ENCODE measurements around the gene VWA5B2.

Gene VWA5B2

GRCh38 chr3:184200825-184201224 is 28.6 kb upstream of the VWA5B2 start:
- no peaks in the 10 kb centered on the region for H3K36me3 Mint-ChIP-seq
- H3K27ac Mint-ChIP-seq: no peak overlapping the region
- H3K4me3 Mint-ChIP-seq: no peak overlapping the region
- H3K9me3 Mint-ChIP-seq (ENCODE audit: low read depth): no peaks in the 10 kb centered on the region
- H3K27me3 Mint-ChIP-seq: peaks cover 2% of the 10 kb centered on the region
- H3K4me1 Mint-ChIP-seq (ENCODE audit: low read depth): no peaks in the 10 kb centered on the region

- Mint-ChIP-seq H3K4me1 (ENCODE audit: low read depth) (no peaks in the 10 kb centered on the region), H3K4me3 (no peak overlapping the region), H3K9me3 (ENCODE audit: low read depth) (no peaks in the 10 kb centered on the region), H3K36me3 (no peaks in the 10 kb centered on the region), H3K27ac (no peak overlapping the region), H3K27me3 (peaks cover 9% of the 10 kb centered on the region)
Measured at GRCh38 chr3:184203526-184203925, 25.9 kb upstream of the VWA5B2 start.

GRCh38 chr3:184209146-184209923 is 20.1 kb upstream of the VWA5B2 start:
- no peak overlapping the region for H3K4me3 Mint-ChIP-seq
- H3K27me3 Mint-ChIP-seq: peaks cover 9% of the 10 kb centered on the region
- no peaks in the 10 kb centered on the region for H3K36me3 Mint-ChIP-seq
- H3K9me3 Mint-ChIP-seq (ENCODE audit: low read depth): no peaks in the 10 kb centered on the region
- no peaks in the 10 kb centered on the region for H3K4me1 Mint-ChIP-seq (ENCODE audit: low read depth)
- no peak overlapping the region for H3K27ac Mint-ChIP-seq

GRCh38 chr3:184211297-184211696 is 18.1 kb upstream of the VWA5B2 start:
- no peaks in the 10 kb centered on the region for H3K9me3 Mint-ChIP-seq (ENCODE audit: low read depth)
- no peaks in the 10 kb centered on the region for H3K36me3 Mint-ChIP-seq
- H3K27me3 Mint-ChIP-seq: peaks cover 13% of the 10 kb centered on the region
- no peak overlapping the region for H3K27ac Mint-ChIP-seq
- no peak overlapping the region for H3K4me3 Mint-ChIP-seq
- H3K4me1 Mint-ChIP-seq (ENCODE audit: low read depth): no peaks in the 10 kb centered on the region

GRCh38 chr3:184211718-184212117 is 17.7 kb upstream of the VWA5B2 start:
- no peaks in the 10 kb centered on the region for H3K9me3 Mint-ChIP-seq (ENCODE audit: low read depth)
- no peaks in the 10 kb centered on the region for H3K4me1 Mint-ChIP-seq (ENCODE audit: low read depth)
- H3K27me3 Mint-ChIP-seq: peaks cover 10% of the 10 kb centered on the region
- H3K27ac Mint-ChIP-seq: no peak overlapping the region
- H3K36me3 Mint-ChIP-seq: no peaks in the 10 kb centered on the region
- H3K4me3 Mint-ChIP-seq: no peak overlapping the region

- Mint-ChIP-seq H3K4me1 (ENCODE audit: low read depth) (no peaks in the 10 kb centered on the region), H3K27ac (no peak overlapping the region), H3K27me3 (peaks cover 9% of the 10 kb centered on the region), H3K36me3 (no peaks in the 10 kb centered on the region), H3K9me3 (ENCODE audit: low read depth) (no peaks in the 10 kb centered on the region), H3K4me3 (no peak overlapping the region)
Measured at GRCh38 chr3:184218814-184219213, 10.6 kb upstream of the VWA5B2 start.

- H3K36me3 Mint-ChIP-seq: no peaks in the 10 kb centered on the region
- no peak overlapping the region for H3K27ac Mint-ChIP-seq
- H3K27me3 Mint-ChIP-seq: peaks cover 13% of the 10 kb centered on the region
- no peaks in the 10 kb centered on the region for H3K4me1 Mint-ChIP-seq (ENCODE audit: low read depth)
- no peak overlapping the region for H3K4me3 Mint-ChIP-seq
- no peaks in the 10 kb centered on the region for H3K9me3 Mint-ChIP-seq (ENCODE audit: low read depth)
Measured at GRCh38 chr3:184222521-184222920, 6.9 kb upstream of the VWA5B2 start.

GRCh38 chr3:184223946-184224345 is 5.4 kb upstream of the VWA5B2 start:
- Mint-ChIP-seq H3K4me1 (ENCODE audit: low read depth) (peaks cover 3% of the 10 kb centered on the region), H3K9me3 (ENCODE audit: low read depth) (no peaks in the 10 kb centered on the region), H3K27ac (no peak overlapping the region), H3K4me3 (no peak overlapping the region), H3K27me3 (peaks cover 15% of the 10 kb centered on the region), H3K36me3 (no peaks in the 10 kb centered on the region)

- Mint-ChIP-seq H3K4me1 (ENCODE audit: low read depth) (peaks cover 11% of the 10 kb centered on the region), H3K4me3 (no peak overlapping the region), H3K36me3 (no peaks in the 10 kb centered on the region), H3K27ac (peak overlapping the region; percentile 71), H3K27me3 (peaks cover 24% of the 10 kb centered on the region), H3K9me3 (ENCODE audit: low read depth) (no peaks in the 10 kb centered on the region)
Measured at GRCh38 chr3:184227481-184227935, 1.9 kb upstream of the VWA5B2 start.

- no peaks in the 10 kb centered on the region for H3K36me3 Mint-ChIP-seq
- H3K9me3 Mint-ChIP-seq (ENCODE audit: low read depth): no peaks in the 10 kb centered on the region
- no peak overlapping the region for H3K27ac Mint-ChIP-seq
- H3K4me3 Mint-ChIP-seq: peak overlapping the region; percentile 74
- peaks cover 11% of the 10 kb centered on the region for H3K4me1 Mint-ChIP-seq (ENCODE audit: low read depth)
- H3K27me3 Mint-ChIP-seq: peaks cover 26% of the 10 kb centered on the region
Measured at GRCh38 chr3:184228376-184229137, 828 bp upstream of the VWA5B2 start.

- H3K27me3 Mint-ChIP-seq: peaks cover 23% of the 10 kb centered on the region
Measured at GRCh38 chr3:184230081-184230602, 757 bp downstream of the VWA5B2 start.

GRCh38 chr3:184230603-184231528 is 1.5 kb downstream of the VWA5B2 start:
- Mint-ChIP-seq H3K9me3 (ENCODE audit: low read depth) (no peaks in the 10 kb centered on the region), H3K27me3 (peaks cover 20% of the 10 kb centered on the region), H3K27ac (no peak overlapping the region), H3K36me3 (no peaks in the 10 kb centered on the region), H3K4me3 (peak overlapping the region; percentile 75), H3K4me1 (ENCODE audit: low read depth) (peaks cover 11% of the 10 kb centered on the region)

More at GRCh38 chr3:184230081-184230602, 757 bp downstream of the VWA5B2 start:
- no peak overlapping the region for H3K27ac Mint-ChIP-seq
- peaks cover 11% of the 10 kb centered on the region for H3K4me1 Mint-ChIP-seq (ENCODE audit: low read depth)
- H3K9me3 Mint-ChIP-seq (ENCODE audit: low read depth): no peaks in the 10 kb centered on the region
- no peaks in the 10 kb centered on the region for H3K36me3 Mint-ChIP-seq
- peak overlapping the region; percentile 57 for H3K4me3 Mint-ChIP-seq

GRCh38 chr3:184231671-184232070 is 2.3 kb downstream of the VWA5B2 start:
- peaks cover 18% of the 10 kb centered on the region for H3K27me3 Mint-ChIP-seq
- H3K27ac Mint-ChIP-seq: no peak overlapping the region
- peak overlapping the region; percentile 75 for H3K4me3 Mint-ChIP-seq
- H3K9me3 Mint-ChIP-seq (ENCODE audit: low read depth): no peaks in the 10 kb centered on the region
- H3K36me3 Mint-ChIP-seq: no peaks in the 10 kb centered on the region
- peaks cover 11% of the 10 kb centered on the region for H3K4me1 Mint-ChIP-seq (ENCODE audit: low read depth)

GRCh38 chr3:184233127-184233843 is 3.9 kb downstream of the VWA5B2 start:
- H3K4me3 Mint-ChIP-seq: no peak overlapping the region
- no peak overlapping the region for H3K27ac Mint-ChIP-seq
- peaks cover 11% of the 10 kb centered on the region for H3K4me1 Mint-ChIP-seq (ENCODE audit: low read depth)
- no peaks in the 10 kb centered on the region for H3K36me3 Mint-ChIP-seq
- no peaks in the 10 kb centered on the region for H3K9me3 Mint-ChIP-seq (ENCODE audit: low read depth)
- H3K27me3 Mint-ChIP-seq: peaks cover 16% of the 10 kb centered on the region
